ENCODE data around the gene ATMIN. TPM values are rescaled to one million over a fixed set of nuclear protein-coding genes. Genes with fewer than 3 reads are reported as not detected.

The ATMIN gene
- total and polyA plus RNA-seq, 2 donors (not counting 3 experiments of a cell fraction or from before 2014, with no cell fraction given) = 15.0 to 22.4 TPM

DNA sequence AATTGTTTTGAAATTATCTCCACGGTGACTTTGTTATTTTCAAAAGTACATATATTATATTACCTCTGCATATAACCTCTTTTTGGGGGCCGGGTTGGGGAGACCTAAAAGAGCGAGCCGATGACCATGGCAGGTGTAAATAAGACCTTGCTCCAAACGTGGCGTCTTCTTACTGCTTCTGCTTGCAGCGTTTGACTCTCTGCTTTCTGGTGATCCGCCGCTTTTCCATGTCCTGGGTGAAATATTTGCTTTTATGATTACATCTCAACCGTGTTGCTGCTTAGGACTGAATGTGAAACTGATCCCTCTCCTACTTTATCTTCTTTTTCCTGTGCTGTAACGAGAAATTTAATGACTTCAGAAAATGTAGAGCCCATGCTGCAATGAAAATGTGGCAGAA is 18.1 kb downstream of the ATMIN start:
- Histone ChIP-seq H3K4me3 (replicated peaks in 1 of 3; ENCODE audit: insufficient read depth in 1 of 3, low read depth in 1 of 3, low read length in 3 of 3) (no peak overlapping the region), H3K4me1 (ENCODE audit: control insufficient read depth, extremely low read depth, insufficient read depth, low read length) (no peaks in the 10 kb centered on the region), H2AFZ (ENCODE audit: low read depth, low read length) (no peak overlapping the region), H3K9ac (replicated peaks; ENCODE audit: extremely low read depth, insufficient read depth, low read length) (no peak overlapping the region), H3K4me2 (ENCODE audit: insufficient read depth, low read length) (no peak overlapping the region), H3K36me3 (ENCODE audit: control insufficient read depth in 2 of 2, extremely low read depth in 1 of 2, insufficient read depth in 2 of 2, low read length in 2 of 2) (no peaks in the 10 kb centered on the region), H4K20me1 (replicated peaks; ENCODE audit: control insufficient read depth, extremely low read depth, insufficient read depth, low read length) (no peaks in the 10 kb centered on the region), H3K79me2 (ENCODE audit: control insufficient read depth, insufficient read depth, low read length) (no peaks in the 10 kb centered on the region), H3K27me3 (ENCODE audit: control insufficient read depth in 2 of 2, insufficient read depth in 2 of 2, low read length in 2 of 2) (no peaks in the 10 kb centered on the region), H3K9me3 (replicated peaks; ENCODE audit: control insufficient read depth, insufficient read depth, low read length) (no peaks in the 10 kb centered on the region), H3K27ac (ENCODE audit: insufficient read depth, low read depth, low read length) (no peak overlapping the region), H3K9me1 (replicated peaks; ENCODE audit: control insufficient read depth, extremely low read depth, insufficient read depth, low read length) (no peaks in the 10 kb centered on the region)
- dilution Hi-C loops (cut with MboI; ENCODE audit: extremely low pct_ligation_motif_present, low sequenced_read_pairs) = no loop called here
- ChIA-PET POLR2A (no interaction called here), CTCF (no interaction called here)
- intact Hi-C loops (cut with micrococcal nuclease) = no loop called here
- TF ChIP-seq, protein P1, sequence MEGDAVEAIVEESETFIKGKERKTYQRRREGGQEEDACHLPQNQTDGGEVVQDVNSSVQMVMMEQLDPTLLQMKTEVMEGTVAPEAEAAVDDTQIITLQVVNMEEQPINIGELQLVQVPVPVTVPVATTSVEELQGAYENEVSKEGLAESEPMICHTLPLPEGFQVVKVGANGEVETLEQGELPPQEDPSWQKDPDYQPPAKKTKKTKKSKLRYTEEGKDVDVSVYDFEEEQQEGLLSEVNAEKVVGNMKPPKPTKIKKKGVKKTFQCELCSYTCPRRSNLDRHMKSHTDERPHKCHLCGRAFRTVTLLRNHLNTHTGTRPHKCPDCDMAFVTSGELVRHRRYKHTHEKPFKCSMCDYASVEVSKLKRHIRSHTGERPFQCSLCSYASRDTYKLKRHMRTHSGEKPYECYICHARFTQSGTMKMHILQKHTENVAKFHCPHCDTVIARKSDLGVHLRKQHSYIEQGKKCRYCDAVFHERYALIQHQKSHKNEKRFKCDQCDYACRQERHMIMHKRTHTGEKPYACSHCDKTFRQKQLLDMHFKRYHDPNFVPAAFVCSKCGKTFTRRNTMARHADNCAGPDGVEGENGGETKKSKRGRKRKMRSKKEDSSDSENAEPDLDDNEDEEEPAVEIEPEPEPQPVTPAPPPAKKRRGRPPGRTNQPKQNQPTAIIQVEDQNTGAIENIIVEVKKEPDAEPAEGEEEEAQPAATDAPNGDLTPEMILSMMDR (IDR thresholded peaks at IDR 0.05; ENCODE audit: extremely low read depth in 1 of 2, insufficient read depth in 1 of 2, low read depth in 1 of 2, low read length in 2 of 2) = no peak
- no peak for TF ChIP-seq FOS (IDR thresholded peaks at IDR 0.05; ENCODE audit: borderline replicate concordance, insufficient read depth, low read length)
- TF ChIP-seq EZH2 (IDR thresholded peaks at IDR 0.05; ENCODE audit: borderline replicate concordance, low read depth, low read length, severe bottlenecking) = no peak
- no peak for TF ChIP-seq POLR2A (IDR thresholded peaks at IDR 0.05; ENCODE audit: low read depth, low read length)
- TF ChIP-seq, protein P2, sequence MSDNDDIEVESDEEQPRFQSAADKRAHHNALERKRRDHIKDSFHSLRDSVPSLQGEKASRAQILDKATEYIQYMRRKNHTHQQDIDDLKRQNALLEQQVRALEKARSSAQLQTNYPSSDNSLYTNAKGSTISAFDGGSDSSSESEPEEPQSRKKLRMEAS (IDR thresholded peaks at IDR 0.05; ENCODE audit: insufficient read depth, insufficient read length) = no peak
- BruUV-seq (replicated peaks) = no TSS peak
- FAIRE-seq (no peak), DNase-seq (ENCODE audit: low read depth, low spot score) (no peak)

Measured in endothelial cell of umbilical vein (primary cell).